ENCODE data around the gene FLT1.

Gene FLT1

DNA sequence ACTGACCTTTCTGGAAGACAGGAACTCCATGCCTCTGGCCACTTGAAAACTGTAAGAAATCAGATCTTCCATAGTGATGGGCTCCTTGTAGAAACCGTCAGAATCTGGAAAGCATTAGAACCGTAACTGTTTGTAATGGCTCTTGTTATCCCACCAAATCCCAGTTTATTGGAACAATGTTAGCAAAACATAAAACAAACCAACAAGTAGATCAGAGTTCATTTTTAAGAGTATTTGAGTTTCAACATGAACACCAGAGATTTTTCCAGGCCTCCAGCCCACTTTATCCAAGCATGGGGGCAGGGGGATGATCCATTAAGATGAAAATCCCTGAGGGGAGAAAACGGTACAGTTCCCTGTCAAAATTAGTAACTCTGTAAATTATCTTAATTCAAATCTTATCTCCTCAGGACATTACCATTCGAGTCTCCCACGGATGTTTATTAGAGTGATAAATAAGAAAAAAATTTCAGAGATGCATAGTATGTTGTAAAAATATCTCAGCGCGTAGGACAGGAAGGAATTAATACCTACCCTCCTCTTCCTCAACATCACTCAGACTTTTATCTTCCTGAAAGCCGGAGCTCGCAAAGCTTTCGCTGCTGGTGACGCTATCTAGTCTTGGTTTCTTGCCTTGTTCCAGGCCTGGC lies 172.5 kb downstream of the FLT1 start:
- no peak for DNase-seq (ENCODE audit: low read depth in 4 of 4, low spot score in 1 of 4)

DNA sequence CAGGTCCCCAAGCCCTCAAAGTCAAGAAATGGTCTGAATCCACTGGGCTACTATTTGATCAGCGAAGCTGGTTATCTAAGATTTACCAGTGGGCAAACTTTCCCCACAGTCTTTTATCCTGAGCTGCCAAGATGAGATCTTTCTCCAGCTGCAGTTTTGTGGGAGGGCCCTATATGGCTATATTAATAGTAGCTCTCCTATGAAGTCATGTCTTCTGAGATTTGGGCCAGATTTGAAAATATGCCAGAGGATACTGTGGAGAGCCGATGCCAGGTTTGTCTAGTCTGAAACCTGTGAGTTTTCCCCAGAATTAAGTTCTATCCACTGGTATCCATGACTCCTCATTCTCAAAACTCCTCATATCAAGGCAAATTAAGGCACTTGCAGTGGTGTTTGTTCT lies 173.2 kb downstream of the FLT1 start:
- no peak for DNase-seq (ENCODE audit: low read depth in 4 of 4, low spot score in 1 of 4)

DNA sequence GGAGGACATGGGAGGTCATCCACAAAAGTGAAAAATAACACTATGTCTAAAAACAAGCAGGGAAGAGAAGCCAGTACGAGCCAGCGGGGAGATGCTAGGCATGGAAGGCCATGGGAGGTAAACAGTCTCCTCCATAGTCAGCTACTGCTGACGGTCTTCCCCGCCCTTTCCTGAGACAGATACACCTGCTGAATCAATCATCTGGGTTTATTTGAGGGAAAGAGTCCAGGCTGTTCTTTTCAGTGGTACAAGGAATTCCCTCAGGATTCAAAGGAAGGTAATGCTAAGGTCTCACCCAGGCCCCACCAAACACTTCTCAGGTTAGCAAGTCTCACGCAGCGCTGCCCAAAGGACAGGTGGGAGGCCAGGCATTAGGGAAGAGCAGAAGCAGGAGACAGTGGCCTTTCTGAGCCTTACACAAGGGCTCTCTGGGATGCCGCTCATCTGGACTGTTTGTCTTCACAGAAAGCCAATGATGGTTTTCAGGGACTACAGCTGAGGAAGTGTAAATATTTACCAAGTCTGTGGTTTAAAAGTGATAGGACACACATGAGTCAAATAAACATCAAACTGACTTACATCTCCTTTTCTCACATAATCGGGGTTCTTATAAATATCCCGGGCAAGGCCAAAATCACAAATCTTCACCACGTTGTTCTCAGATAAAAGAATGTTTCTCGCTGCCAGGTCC lies 173.9 kb downstream of the FLT1 start:
- DNase-seq (ENCODE audit: low read depth in 4 of 4, low spot score in 1 of 4), result no peak

DNA sequence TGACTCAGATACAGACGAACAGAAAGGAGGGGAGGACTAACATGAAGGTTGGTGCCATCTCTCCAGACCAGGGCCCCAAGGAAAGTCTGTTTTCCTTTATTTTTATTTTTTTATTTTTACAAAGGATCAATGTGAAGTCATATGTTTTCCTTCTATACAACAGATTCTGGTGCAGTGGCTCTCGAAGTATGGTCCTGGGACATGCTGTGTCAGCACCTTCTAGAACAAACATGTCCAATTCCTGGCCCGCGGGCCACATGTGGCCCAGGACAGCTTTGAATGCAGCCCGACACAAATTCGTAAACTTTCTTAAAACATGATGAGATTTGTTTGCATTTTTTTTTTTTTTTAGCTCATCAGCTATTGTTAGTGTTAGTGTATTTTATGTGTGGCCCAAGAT lies 174.7 kb downstream of the FLT1 start:
- DNase-seq (ENCODE audit: low read depth in 4 of 4, low spot score in 1 of 4), result no peak

DNA sequence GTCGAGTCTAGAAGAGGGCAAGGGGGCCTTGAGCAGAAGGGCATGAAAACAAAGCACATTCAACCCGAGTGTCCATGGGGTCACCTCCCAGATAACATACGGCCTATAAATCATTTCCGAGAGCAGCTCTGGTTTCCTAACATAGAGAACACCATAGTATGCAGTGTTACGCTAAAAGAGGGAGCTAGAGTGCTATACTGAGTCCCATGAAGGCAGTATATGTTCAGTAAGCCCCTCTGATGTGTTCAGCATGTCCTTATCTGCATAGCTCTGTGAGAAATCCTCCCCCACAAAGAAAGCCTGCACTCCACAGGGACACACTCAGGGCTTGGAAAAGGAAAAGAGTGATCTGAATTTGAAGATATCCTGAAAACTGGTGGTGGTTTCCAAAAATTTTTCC lies 175.4 kb downstream of the FLT1 start:
- no peak for DNase-seq (ENCODE audit: low read depth in 4 of 4, low spot score in 1 of 4)

DNA sequence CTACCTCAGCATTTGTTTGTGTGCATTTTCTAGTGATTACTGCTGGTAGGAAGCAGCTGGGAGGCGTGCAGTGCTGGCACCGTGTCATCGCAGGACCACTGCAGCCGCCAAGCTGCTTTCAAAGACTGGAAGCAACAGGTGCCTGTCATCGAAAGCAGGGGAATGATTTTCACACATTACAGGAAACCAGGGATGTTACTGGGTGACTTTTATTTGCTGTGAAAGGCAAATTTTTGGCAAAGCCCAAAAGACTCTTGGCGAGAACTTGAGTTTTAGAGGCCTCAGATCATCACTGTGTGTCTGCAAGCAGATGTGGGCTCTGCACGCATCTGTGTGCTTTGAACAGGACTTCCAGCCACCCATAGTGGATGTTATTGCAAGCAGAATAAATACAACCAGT lies 176.4 kb downstream of the FLT1 start:
- DNase-seq (ENCODE audit: low read depth in 4 of 4, low spot score in 1 of 4), result no peak

DNA sequence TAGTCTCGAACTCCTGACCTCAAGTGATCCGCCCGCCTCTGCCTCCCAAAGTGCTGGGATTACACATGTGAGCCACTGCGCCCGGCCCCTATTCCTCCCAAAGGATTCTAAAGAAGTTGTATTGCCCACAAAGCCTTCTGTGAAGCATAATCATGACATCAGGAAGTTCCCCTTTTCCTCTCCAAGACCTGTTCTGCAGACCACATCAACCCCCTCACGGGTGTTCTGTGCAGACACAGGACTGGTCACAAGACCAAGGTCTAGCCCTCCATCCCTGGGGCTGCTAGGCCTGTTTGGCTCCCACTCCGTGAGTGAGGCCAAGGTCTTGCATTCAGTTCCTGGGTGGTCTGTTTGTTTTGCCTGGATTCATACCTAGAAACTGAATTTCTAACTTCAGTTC lies 178.1 kb downstream of the FLT1 start:
- no peak for DNase-seq (ENCODE audit: low read depth in 4 of 4, low spot score in 1 of 4)

DNA sequence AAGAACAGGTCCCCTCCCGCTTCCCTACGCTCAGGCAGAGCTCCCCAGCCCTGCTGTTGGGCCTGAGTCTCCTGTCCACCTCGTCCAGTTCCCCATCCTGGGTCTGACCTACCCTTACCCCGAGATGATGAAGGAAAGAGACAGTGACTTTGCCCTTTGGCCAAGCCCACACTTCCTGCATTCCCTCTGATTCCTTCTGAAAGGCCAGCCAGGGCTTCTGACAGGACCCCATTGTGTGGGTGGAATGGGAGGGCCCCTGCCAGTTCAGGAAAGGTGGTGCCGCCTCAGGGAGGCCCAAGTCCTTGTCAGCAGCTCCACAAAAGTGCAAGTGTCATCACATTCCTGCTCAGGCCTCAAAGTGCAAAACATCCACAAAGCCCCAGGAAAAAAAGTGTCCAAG lies 178.8 kb downstream of the FLT1 start:
- DNase-seq (ENCODE audit: low read depth in 4 of 4, low spot score in 1 of 4), result no peak

DNA sequence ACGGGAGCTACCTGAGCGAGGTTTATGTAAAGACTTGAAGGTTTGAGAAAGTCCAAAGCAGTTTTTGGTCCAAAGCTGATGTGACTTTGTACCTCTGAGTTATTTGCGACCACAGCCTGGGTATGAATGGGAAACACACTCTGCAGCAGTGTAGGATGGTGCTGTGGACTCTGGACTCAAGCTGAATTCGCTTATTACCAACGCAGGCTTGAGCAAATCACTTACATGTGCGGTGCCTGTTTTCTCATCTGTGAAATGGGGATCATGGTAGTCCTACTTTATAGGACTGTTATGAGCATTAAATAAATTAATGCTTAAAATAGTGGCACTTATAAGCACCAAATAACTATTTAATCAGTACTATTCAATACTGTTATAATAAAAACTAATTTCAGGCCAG lies 180.0 kb downstream of the FLT1 start:
- DNase-seq (ENCODE audit: low read depth in 4 of 4, low spot score in 1 of 4), result no peak

DNA sequence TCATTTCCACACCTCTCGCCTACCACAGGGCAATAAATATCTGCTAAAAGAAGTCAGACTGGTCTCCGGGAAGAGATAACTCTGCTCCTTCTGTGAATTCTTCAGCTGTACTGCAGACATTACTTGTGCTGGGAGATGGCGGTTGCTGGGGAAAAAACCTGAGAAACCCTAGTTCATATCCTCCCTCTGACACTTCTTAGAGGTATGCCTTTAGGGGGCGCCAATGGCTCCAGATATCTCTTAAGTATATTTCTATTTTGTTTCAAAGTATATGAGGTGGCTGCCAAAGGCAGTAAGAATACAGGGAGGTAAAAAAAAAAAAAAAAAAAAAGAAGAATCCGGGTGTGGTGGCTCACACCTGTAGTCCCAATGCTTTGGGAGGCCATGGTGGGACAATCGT lies 181.3 kb downstream of the FLT1 start:
- DNase-seq (ENCODE audit: low read depth in 4 of 4, low spot score in 1 of 4), result no peak

DNA sequence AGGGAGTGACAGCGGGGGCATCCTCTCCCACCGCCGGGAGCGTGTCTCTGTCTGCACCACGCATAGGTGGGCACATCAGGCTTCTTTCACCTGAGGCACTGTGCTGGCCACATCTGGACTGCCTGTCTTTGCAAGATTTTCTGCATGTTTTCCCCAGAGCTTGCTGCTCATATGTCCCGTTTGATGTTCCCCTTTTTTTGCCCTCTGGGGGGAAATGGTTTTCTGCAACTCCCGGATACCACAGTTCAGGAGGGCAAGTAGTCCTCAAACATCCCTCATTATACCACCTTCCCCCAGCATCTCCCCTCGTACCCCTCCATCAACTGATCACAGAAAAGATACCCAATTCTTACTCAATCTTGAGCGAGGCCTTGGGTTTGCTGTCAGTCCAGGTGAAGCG lies 188.6 kb downstream of the FLT1 start:
- no peak for DNase-seq (ENCODE audit: low read depth in 4 of 4, low spot score in 1 of 4)

DNA sequence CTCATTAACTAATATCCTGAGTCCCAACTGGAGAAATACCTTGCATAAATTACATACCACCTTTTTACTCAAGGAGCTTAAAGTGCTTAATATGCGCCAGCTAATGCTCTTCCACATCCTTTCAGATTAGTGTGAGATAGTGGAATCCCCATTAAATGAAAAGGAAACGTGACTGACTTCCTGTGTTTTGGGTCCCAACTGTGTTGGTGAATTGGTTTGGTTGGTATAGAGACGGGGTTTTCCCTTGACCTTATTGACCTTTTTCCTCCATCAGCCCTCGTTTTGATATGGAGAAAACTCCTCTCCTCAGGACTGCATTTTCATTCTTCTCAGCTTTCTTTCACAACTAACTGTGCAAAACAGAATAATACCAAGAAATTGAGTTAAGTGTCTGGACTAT lies 193.1 kb downstream of the FLT1 start:
- DNase-seq (ENCODE audit: low read depth in 4 of 4, low spot score in 1 of 4), result no peak

DNA sequence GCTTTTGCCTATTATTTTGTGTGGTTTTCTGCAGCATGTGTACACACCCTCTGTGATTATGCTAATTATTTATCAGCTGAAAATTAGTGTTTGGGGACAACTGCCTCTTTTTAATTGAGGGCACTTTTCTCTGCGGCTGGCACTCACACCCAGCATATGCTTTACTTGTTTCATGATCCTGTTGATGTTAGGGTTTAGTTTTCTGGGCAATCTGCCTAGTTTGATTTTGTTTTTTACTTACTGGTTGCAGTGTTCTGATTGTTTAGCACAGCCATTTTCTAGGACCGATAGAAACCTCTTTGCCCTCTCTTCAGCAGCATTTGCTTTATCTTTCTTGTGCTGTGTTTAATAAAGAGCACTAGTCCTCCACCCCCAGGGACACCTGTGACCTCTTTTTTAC lies 195.0 kb downstream of the FLT1 start:
- no peak for DNase-seq (ENCODE audit: low read depth in 4 of 4, low spot score in 1 of 4)

DNA sequence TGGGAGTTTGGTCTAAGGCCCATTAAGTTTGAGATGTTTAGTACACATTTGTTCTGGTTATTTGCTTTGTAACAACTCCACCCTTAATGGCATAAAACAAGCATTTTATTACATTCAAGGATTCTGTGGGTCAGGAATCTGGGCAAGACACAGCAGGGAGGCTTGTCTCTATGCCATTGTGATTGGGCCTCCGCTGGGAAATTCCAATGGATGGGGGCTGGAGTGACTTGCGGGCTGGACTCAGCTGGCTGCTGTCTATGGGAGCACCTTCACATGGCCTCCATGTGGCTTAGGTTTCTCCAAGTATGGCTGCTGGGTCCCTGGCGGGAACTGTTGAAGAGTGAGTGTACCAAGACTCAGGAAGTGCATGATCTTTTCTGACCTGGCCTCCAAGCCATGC lies 197.6 kb downstream of the FLT1 start:
- DNase-seq (ENCODE audit: low read depth in 4 of 4, low spot score in 1 of 4), result no peak

DNA sequence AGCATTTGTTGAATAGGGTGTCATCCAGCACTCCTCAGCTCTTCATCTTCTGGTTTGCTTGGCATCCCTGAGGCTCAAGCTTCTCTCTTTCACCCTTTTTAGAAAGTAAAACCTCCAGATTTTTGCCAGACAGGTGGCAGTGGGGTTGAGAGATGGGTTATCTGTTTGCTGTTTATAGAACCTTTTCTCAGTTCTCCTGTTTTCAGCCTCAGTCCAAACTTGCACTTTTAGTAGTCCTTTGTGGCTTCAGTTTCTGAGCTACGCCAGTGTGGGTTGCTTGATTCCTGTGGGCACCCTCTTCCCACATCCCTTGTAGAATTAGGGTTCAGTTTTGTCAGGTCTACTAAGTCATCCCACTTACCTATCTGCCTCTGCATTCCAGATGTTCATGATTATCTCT lies 208.7 kb downstream of the FLT1 start:
- DNase-seq (ENCODE audit: low read depth in 4 of 4, low spot score in 1 of 4), result no peak

DNA sequence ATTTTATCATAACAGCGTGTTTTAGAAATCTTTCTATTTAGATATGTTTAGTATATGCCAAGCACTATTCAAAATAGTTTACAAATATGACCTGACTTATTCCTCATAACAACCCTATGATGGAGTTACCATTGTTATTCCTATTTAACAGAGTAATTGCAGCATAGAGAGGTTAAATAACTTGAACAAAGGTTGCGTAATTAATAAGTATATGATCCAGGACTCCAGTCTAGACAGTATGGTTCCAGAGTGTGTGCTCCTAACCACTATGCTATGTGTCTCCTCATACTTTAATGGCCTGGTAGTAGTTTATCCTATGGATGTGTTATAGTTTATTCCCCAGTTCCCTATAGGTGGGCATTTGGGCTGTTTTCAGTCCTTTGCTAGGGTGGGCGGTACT lies 211.3 kb downstream of the FLT1 start:
- no peak for DNase-seq (ENCODE audit: low read depth in 4 of 4, low spot score in 1 of 4)

DNA sequence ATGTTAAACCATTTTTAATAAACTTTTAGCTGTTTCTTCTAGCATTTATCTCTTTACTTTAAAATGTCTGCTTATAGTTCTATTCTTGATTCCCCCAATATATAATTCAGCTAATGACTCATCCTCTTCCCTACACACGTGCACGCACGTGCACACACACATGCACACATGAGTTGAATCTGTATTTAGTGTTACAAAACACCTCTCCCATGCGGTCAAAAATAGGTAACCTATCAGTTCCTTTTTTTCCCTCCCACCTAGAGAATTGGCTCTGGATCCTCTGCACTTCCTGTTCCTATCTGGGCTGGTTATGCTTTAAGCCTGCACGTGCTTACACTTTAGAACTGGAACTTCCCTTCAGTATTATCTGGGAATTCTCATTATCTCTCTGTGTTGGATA lies 212.5 kb downstream of the FLT1 start:
- DNase-seq (ENCODE audit: low read depth in 4 of 4, low spot score in 1 of 4), result no peak

DNA sequence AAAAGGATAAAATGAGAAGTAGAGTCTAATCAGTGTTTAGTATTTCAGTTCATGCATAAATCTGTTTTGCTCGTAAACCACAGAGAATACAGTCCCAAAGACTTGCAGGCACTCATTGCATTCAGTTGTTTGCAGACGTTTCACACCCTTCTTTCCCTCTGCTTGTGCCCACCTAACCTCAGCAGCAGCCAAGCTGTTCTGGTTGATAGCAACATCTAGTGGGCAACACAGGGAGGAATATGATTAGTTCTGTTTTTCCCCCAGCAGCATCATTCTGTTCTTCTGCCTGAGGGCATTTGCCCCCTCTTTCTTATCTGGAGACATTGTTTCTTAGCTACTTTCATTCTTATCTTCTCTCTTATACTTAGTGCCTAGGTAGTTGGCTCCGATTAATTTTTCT lies 221.0 kb downstream of the FLT1 start:
- no peak for DNase-seq (ENCODE audit: low read depth in 4 of 4, low spot score in 1 of 4)

DNA sequence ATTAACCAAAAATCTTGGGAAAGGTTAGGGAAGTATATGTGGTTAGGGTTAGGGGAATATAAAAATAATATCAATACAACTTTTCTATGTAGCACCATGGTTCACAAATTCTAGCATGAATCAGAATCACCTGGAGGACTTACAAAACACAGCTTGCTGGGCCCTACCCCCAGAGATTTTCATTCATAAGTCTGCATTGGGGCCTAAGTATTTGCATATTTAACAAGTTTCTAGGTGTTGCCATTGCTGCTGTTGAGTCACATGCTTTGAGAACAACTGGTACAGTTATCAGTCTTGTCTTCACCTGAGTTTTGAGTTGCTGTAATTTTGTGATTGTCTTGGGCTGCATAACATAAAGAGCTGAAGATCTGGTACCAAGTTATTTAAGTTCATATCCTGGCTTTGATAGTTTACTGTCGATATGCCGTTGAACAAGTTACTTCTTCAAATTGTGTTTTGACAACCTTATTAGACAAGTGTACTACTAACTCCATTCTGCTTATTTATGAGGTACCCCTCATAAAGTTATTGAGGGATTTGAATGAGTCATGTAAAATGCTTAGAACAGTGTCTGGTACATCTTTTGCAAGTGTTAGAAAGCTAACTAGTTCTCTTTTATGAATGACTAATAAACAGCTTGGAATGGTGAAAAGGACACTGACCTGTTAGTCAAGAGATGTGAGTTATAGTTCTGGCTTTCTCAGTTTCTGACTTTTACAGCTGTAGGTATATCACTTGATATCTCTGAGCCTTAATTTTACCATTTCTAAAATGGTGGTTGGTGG lies 223.7 kb downstream of the FLT1 start:
- no peak for DNase-seq (ENCODE audit: low read depth in 4 of 4, low spot score in 1 of 4)

DNA sequence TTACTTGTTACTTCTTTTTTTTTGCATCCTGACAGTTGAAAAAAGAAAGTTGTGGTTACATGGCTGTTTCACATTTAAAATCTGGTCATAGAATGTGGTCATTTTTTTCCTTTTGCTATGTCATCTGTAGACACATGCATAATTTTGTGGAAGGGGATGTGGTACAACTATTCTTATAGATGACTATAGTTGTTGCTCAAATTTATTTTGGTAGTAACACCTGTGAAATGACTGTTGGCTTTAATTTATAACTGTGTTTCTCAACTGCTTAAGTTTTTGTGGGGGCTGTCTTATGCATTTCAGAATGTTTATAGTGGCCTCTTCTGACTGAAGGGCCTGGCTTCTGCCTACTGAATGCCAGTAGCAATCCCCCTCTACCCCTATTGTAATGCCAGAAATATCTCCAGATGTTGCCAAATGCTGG lies 226.1 kb downstream of the FLT1 start:
- no peak for DNase-seq (ENCODE audit: low read depth in 4 of 4, low spot score in 1 of 4)

DNA sequence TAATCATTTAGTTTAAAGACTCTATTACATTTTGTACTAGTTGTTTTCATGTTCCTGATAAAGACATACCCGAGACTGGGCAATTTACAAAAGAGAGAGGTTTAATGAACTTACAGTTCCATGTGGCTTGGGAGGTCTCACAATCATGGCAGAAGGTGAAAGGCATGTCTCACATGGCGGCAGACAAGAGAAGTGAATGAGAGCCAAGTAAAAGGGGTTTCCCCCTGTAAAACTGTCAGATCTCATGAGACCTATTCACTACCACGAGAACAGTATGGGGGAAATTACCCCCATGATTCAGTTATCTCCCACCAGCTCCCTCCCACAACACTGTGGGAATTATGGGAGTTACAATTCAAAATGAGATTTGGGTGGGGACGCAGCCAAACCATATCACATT lies 227.4 kb downstream of the FLT1 start:
- DNase-seq (ENCODE audit: low read depth in 4 of 4, low spot score in 1 of 4), result no peak

DNA sequence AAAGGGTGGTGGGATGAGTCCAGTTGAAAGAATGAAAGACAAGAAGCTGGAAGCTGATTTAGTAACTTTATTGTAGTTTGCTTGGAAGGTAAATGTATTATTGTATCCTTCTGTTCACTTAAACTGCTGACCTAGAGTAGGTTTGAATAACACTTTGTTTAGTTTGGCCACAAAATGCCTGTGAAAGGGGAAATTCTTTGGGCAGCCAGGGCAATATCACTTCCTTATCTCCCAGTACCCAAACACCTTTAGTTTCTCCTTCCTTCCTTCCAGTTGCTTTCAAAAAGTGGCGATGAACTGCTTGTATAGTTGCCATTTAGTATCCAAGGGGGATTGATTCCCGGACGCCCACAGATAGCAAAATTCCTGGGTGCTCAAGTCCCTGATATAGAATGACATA lies 236.5 kb downstream of the FLT1 start:
- DNase-seq (ENCODE audit: low read depth in 4 of 4, low spot score in 1 of 4), result no peak

DNA sequence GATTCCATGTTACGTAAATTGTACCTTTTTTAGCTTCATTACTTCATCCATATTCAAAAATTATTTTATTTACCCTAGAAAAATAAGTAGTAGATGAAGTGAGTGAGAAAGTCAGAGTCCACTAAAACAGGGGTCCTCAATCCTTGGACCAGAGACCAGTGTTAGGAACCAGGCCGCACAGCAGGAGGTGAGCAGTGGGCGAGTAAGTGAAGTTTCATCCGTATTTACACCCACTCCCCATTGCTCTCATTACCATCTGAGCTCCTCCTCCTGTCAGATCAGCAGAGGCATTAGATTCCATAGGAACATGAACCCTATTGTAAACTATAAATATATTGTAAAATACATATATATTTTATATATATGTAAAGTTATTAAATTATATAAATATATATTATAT lies 237.6 kb downstream of the FLT1 start:
- no peak for DNase-seq (ENCODE audit: low read depth in 4 of 4, low spot score in 1 of 4)

All from stimulated activated CD4-positive, alpha-beta T cell treated with anti-CD3 and anti-CD28 coated beads, Interleukin-1b, Interleukin-23, amount 100 ng/mL, for 24 hours (primary cell).